ENCODE results near the gene INTS12.

- TF ChIP-seq CTCF (conservative IDR thresholded peaks at IDR 0.05 in 1 of 2, IDR thresholded peaks at IDR 0.05 in 1 of 2; ENCODE audit: extremely low read depth in 1 of 2, insufficient read depth in 1 of 2, low read depth in 1 of 2, low read length in 2 of 2) (no peak), EZH2 (IDR thresholded peaks at IDR 0.05; ENCODE audit: borderline replicate concordance, low read length) (no peak)
Observed at GRCh38 chr4:105662935-105663675, 45.4 kb downstream of the INTS12 start.
